ENCODE results near the gene PNMA5. TPM values are rescaled to one million over a fixed set of nuclear protein-coding genes. Genes with fewer than 3 reads are reported as not detected.

PNMA5 gene
- total and polyA plus RNA-seq, 2 of the 8 experiments (the other 6 are each of a cell fraction or from before 2014, with no cell fraction given) = 0.11 TPM

- no peak overlapping the region for H3K4me2 ChIP-seq (ENCODE audit: insufficient read depth in 1 of 2, low read depth in 2 of 2, low read length in 2 of 2)
- H2BK12ac ChIP-seq (ENCODE audit: low read depth, low read length) = no peak overlapping the region
- FAIRE-seq (no peak), DNase-seq (ENCODE audit: low read depth in 1 of 2, low spot score in 2 of 2) (no peak)
- ChIA-PET CTCF (ENCODE audit: partially characterized antibody) (interaction anchor here (0.6 kb wide), 1 partner anchor 441 kb away, joined by 3 read pairs; no protein-coding TSS in a partner anchor), POLR2A (ENCODE audit: partially characterized antibody) (no interaction called here)
- no peak overlapping the region for H3K23ac ChIP-seq (ENCODE audit: insufficient read length)
- H4K5ac ChIP-seq (ENCODE audit: insufficient read length, low read depth, low read length) = no peak overlapping the region
- no peak overlapping the region for H2BK120ac ChIP-seq (replicated peaks; ENCODE audit: low read depth, low read length)
- H2BK5ac ChIP-seq (ENCODE audit: low read depth, low read length) = no peak overlapping the region
- no peaks in the 10 kb centered on the region for H3K23me2 ChIP-seq (ENCODE audit: low read depth, low read length)
- no peak overlapping the region for H2AFZ ChIP-seq (ENCODE audit: low read length)
- no peaks in the 10 kb centered on the region for H4K20me1 ChIP-seq (replicated peaks in 1 of 2; ENCODE audit: control insufficient read depth in 1 of 2, insufficient read depth in 2 of 2, low read length in 2 of 2)
- H3K14ac ChIP-seq (ENCODE audit: insufficient read length) = no peak overlapping the region
- no peak overlapping the region for H2AK5ac ChIP-seq (ENCODE audit: low read depth, low read length)
- no peak overlapping the region for H3K9ac ChIP-seq (replicated peaks in 1 of 4; ENCODE audit: extremely low read depth in 1 of 4, low read depth in 3 of 4, low read length in 3 of 4)
- H3K27me3 ChIP-seq (replicated peaks in 1 of 4; ENCODE audit: control insufficient read depth in 3 of 4, extremely low read depth in 1 of 4, insufficient read depth in 3 of 4, low read length in 3 of 4) = peaks cover 0 to 3% (median 0%) of the 10 kb centered on the region in 4 experiments; a peak in 1 of 7 replicates
- H3K18ac ChIP-seq (ENCODE audit: extremely low read depth, low read length) = no peak overlapping the region
- H3K4me3 ChIP-seq (ENCODE audit: extremely low read depth in 1 of 4, insufficient read depth in 2 of 4, low read depth in 3 of 4, low read length in 4 of 4) = no peak overlapping the region
- no peaks in the 10 kb centered on the region for H3K9me3 ChIP-seq (ENCODE audit: insufficient read depth in 2 of 2, low read depth in 1 of 2, low read length in 1 of 2)
- no peaks in the 10 kb centered on the region for H3K79me2 ChIP-seq (ENCODE audit: control insufficient read depth in 1 of 2, insufficient read depth in 2 of 2, low read length in 2 of 2)
- H3K36me3 ChIP-seq (ENCODE audit: control insufficient read depth in 2 of 4, insufficient read depth in 4 of 4, low read length in 3 of 4) = no peaks in the 10 kb centered on the region
- no peak overlapping the region for H3K56ac ChIP-seq (replicated peaks; ENCODE audit: insufficient read length, low read depth, low read length)
- H3K4ac ChIP-seq (replicated peaks; ENCODE audit: insufficient read length, low read depth, low read length) = no peak overlapping the region
- H4K8ac ChIP-seq (ENCODE audit: extremely low read depth, insufficient read depth, low read length) = no peak overlapping the region
- H3K27ac ChIP-seq (ENCODE audit: low read depth, low read length) = no peak overlapping the region
- no peak for TF ChIP-seq ATF3 (IDR thresholded peaks at IDR 0.05; ENCODE audit: insufficient read depth, low read depth, low read length)
- no peak overlapping the region for H2BK20ac ChIP-seq (ENCODE audit: low read length)
- no peak overlapping the region for H4K91ac ChIP-seq (replicated peaks; ENCODE audit: insufficient read length, low read length)
- no peaks in the 10 kb centered on the region; a peak in 1 of 7 replicates for H3K4me1 ChIP-seq (replicated peaks in 1 of 4; ENCODE audit: control insufficient read depth in 3 of 4, insufficient read depth in 4 of 4, low read length in 3 of 4)
- no peaks in the 10 kb centered on the region for H3K79me1 ChIP-seq (ENCODE audit: low read depth, low read length)
- WGBS, 2 experiments (ENCODE audit: extremely low coverage in 1 of 2, insufficient coverage in 1 of 2, insufficient read length in 1 of 2, insufficient replicate concordance in 2 of 2, low coverage in 1 of 2, low lambda C conversion rate in 2 of 2, missing lambda C conversion rate in 1 of 2) = 96% methylated on average over 4 of the region's 12 CpGs; no CpG with 5 or more reads in 1 of the 2 experiments
- H2BK15ac ChIP-seq (ENCODE audit: low read length) = no peak overlapping the region
Measured at GRCh38 chrX:153030801-153031200, 36.9 kb upstream of the PNMA5 start.
